MG63 (cell line): ENCODE data around the gene ZNF17. TPM values are rescaled to one million over a fixed set of nuclear protein-coding genes. Genes with fewer than 3 reads are reported as not detected.

Experiments
- total RNA-seq: library from RNA; depleted of rRNA; stranded (reverse); fragments of >200 nt; shearing (Covaris generic); gene quantifications from 2 replicates; pipeline ENCODE4 v1.2.3, GENCODE V29; 2014; ENCODE audit warnings: low replicate concordance; rRNA removed

The ZNF17 gene
- total RNA-seq, 1 experiment from 2014 or later = 7.9 TPM

Other genes with a start within 250 kb of the ZNF17 start
- not detected in 2 replicates for gene DUXA, start 243.7 kb upstream of the ZNF17 start, total RNA-seq
- gene ZNF264, start 219.7 kb upstream of the ZNF17 start, total RNA-seq = 11.2 and 24.6 TPM in 2 replicates
- 0.39 and 0.46 TPM in 2 replicates for gene AURKC, start 180.1 kb upstream of the ZNF17 start, total RNA-seq
- gene ZNF805, start 170.5 kb upstream of the ZNF17 start, total RNA-seq = 7.7 and 12.7 TPM in 2 replicates
- 24.9 and 37.9 TPM in 2 replicates for gene ZNF460, start 130.7 kb upstream of the ZNF17 start, total RNA-seq
- 7.6 and 10.0 TPM in 2 replicates for gene ZNF543, start 90.7 kb upstream of the ZNF17 start, total RNA-seq
- gene ZNF304, start 59.9 kb upstream of the ZNF17 start, total RNA-seq = 10.6 and 11.9 TPM in 2 replicates
- 13.6 and 42.5 TPM in 2 replicates for gene TRAPPC2B, start 47.6 kb upstream of the ZNF17 start, total RNA-seq
- 6.5 and 10.6 TPM in 2 replicates for gene ZNF547, start 47.6 kb upstream of the ZNF17 start, total RNA-seq
- gene ZNF548, start 21.3 kb upstream of the ZNF17 start, total RNA-seq = 7.7 and 17.8 TPM in 2 replicates
- 15.6 and 15.9 TPM in 2 replicates for gene ZNF749, start 24.2 kb downstream of the ZNF17 start, total RNA-seq
- gene VN1R1, start 46.0 kb downstream of the ZNF17 start, total RNA-seq = not detected in 2 replicates
- gene ZNF772, start 66.4 kb downstream of the ZNF17 start, total RNA-seq = 3.3 and 4.7 TPM in 2 replicates
- 8.7 and 26.1 TPM in 2 replicates for gene ZNF419, start 76.6 kb downstream of the ZNF17 start, total RNA-seq
- 8.6 and 22.8 TPM in 2 replicates for gene ZNF773, start 88.8 kb downstream of the ZNF17 start, total RNA-seq
- gene ZNF549, start 116.2 kb downstream of the ZNF17 start, total RNA-seq = 2.2 and 5.0 TPM in 2 replicates
- 4.2 and 5.1 TPM in 2 replicates for gene ZNF550, start 148.7 kb downstream of the ZNF17 start, total RNA-seq
- 7.7 and 9.1 TPM in 2 replicates for gene ZNF416, start 167.8 kb downstream of the ZNF17 start, total RNA-seq
- gene ZIK1, start 173.0 kb downstream of the ZNF17 start, total RNA-seq = not detected in 2 replicates
- 3.4 and 9.4 TPM in 2 replicates for gene ZNF530, start 188.7 kb downstream of the ZNF17 start, total RNA-seq
- 5.0 and 14.1 TPM in 2 replicates for gene ZNF134, start 203.1 kb downstream of the ZNF17 start, total RNA-seq
- 2.5 and 4.5 TPM in 2 replicates for gene ZNF211, start 222.0 kb downstream of the ZNF17 start, total RNA-seq